HepG2 (cell line): Measurements from ENCODE around the gene MIDN. TPM values are rescaled to one million over a fixed set of nuclear protein-coding genes. Genes with fewer than 3 reads are reported as not detected.

Experiments
- ATAC-seq: fragments of 200-7000 bp; cut with Tn5 transposase; 3 replicates; pipeline ENCODE4 v1.9.1; 2020; ENCODE audit warnings: mild to moderate bottlenecking, moderate library complexity
- BruUV-seq: library from RNA; stranded (reverse); fragments of 400-500 nt; replicated peaks from 2 replicates; lab custom pipeline; 2021; lab: Mats Ljungman, UMichigan
- CTCF ChIA-PET: fragments of 300-600 bp; formaldehyde crosslinking; extraction: SDS; loops from one replicate; lab custom pipeline; 2021; ENCODE audit warnings: low total read pairs, inconsistent platforms, low intra/inter-chr PET ratio; lab: Yijun Ruan, JAX
- POLR2A ChIA-PET: fragments of 350-600 bp; sonication (Branson Sonifier 250); formaldehyde crosslinking; loops from one replicate; lab custom pipeline; 2020; ENCODE audit warnings: antibody characterized with exemption, inconsistent platforms; lab: Yijun Ruan, JAX
- DNase-seq: peaks from one replicate; pipeline ENCODE4 v3.0.0-alpha.2; 2015; ENCODE audit warnings: low spot score
- FAIRE-seq: peaks from 3 replicates; lab custom pipeline; 2011; peaks lifted over from hg19 to GRCh38; lab: Jason Lieb, UNC
- H2AFZ ChIP-seq: one replicate; pipeline ENCODE4 v1.6.1; 2011; ENCODE audit warnings: low read length, inconsistent platforms
- H3K27ac ChIP-seq: fragments of 300-600 bp; 3 replicates; pipeline ENCODE4 v1.8.0; 2011; ENCODE audit warnings: mixed run types, mild to moderate bottlenecking, mixed read lengths, low read length, inconsistent platforms; ENCODE audit not compliant: insufficient read depth; ENCODE audit errors: extremely low read length
- H3K27me3 ChIP-seq, 2 experiments: fragments of 200-600 bp in 1 of 2; 2 replicates in 1 of 2; 3 replicates in 1 of 2; pipeline versions ENCODE4 v1.6.0 to v1.8.0; 2011; ENCODE audit warnings: low read length in 2 of 2, mild to moderate bottlenecking in 2 of 2, moderate library complexity in 2 of 2, inconsistent platforms in 1 of 2; ENCODE audit not compliant: insufficient read depth in 2 of 2, control insufficient read depth in 1 of 2
- H3K36me3 ChIP-seq, 2 experiments: fragments of 200-600 bp in 1 of 2; replicated peaks in 1 of 2; 2 replicates in 1 of 2; 3 replicates in 1 of 2; pipeline versions ENCODE4 v1.5.1 to v1.8.0; 2011; ENCODE audit warnings: low read length in 2 of 2, inconsistent platforms in 1 of 2; ENCODE audit not compliant: insufficient read depth in 2 of 2, control insufficient read depth in 1 of 2
- H3K4me1 ChIP-seq: 2 replicates; pipeline ENCODE4 v1.5.1; 2012; ENCODE audit warnings: low read length, inconsistent platforms; ENCODE audit not compliant: insufficient read depth
- H3K4me2 ChIP-seq: 2 replicates; pipeline ENCODE4 v1.6.0; 2011; ENCODE audit warnings: low read depth, low read length, inconsistent platforms
- H3K4me3 ChIP-seq, 3 experiments: fragments of 200-600 bp in 1 of 3; sonication (generic), shearing (Covaris generic) in 1 of 3; replicated peaks in 1 of 3; 2 replicates each; pipeline ENCODE4 v1.5.1; 2011 to 2016; ENCODE audit warnings: low read length in 3 of 3, inconsistent platforms in 2 of 3, low read depth in 2 of 3, mild to moderate bottlenecking in 2 of 3, control low read depth in 1 of 3, mixed read lengths in 1 of 3; ENCODE audit not compliant: insufficient read depth in 1 of 3
- H3K79me2 ChIP-seq: one replicate; pipeline ENCODE4 v1.6.1; 2011; ENCODE audit warnings: low read length, inconsistent platforms; ENCODE audit not compliant: insufficient read depth
- H3K9ac ChIP-seq: 2 replicates; pipeline ENCODE4 v1.6.0; 2011; ENCODE audit warnings: mild to moderate bottlenecking, low read depth, low read length, inconsistent platforms; ENCODE audit not compliant: insufficient read depth
- H3K9me3 ChIP-seq: 2 replicates; pipeline ENCODE4 v1.5.1; 2012; ENCODE audit warnings: mild to moderate bottlenecking, low read length
- H4K20me1 ChIP-seq: 2 replicates; pipeline ENCODE4 v1.6.0; 2011; ENCODE audit warnings: inconsistent platforms, mild to moderate bottlenecking, low read length, moderate library complexity; ENCODE audit not compliant: insufficient read depth
- AGO2 ChIP-seq: fragments of 200-400 bp; formaldehyde crosslinking; optimal IDR thresholded peaks from 2 replicates; pipeline ENCODE3; 2017; ENCODE audit warnings: mild to moderate bottlenecking, low read depth, low read length, moderate library complexity
- RBFOX2 ChIP-seq: fragments of 200-400 bp; formaldehyde crosslinking; IDR thresholded peaks from 2 replicates; pipeline ENCODE4 v1.6.1; 2017; ENCODE audit warnings: low read depth, mild to moderate bottlenecking, low read length
- TBX2 ChIP-seq: sonication (generic); formaldehyde crosslinking; IDR thresholded peaks from 2 replicates; pipeline ENCODE4 v1.5.0; 2020; ENCODE audit warnings: missing genetic modification reagents, mild to moderate bottlenecking, borderline replicate concordance
- ZBTB1 ChIP-seq: sonication (generic); formaldehyde crosslinking; IDR thresholded peaks from 2 replicates; pipeline ENCODE4 v1.4.0; 2020; ENCODE audit warnings: missing genetic modification reagents, borderline replicate concordance
- WGBS: methylation state at CpG from one replicate; pipeline ENCODE4 v1.1.6; 2017; ENCODE audit warnings: low lambda C conversion rate; 5-methylcytosine and 5-hydroxymethylcytosine counted together
- in situ Hi-C: cut with HindIII; loops from 2 replicates; pipeline ENCODE4 v1.10.0; 2017; ENCODE audit warnings: low pct_unique_long_range_greater_than_20kb; ENCODE audit not compliant: extremely low pct_ligation_motif_present
- intact Hi-C: fragments of 100-400 bp; cut with micrococcal nuclease; formaldehyde crosslinking; loops from one replicate; pipeline ENCODE4 v1.10.0; 2022; ENCODE audit not compliant: unreplicated experiment
- polyA plus RNA-seq, 8 experiments: library from polyadenylated mRNA; depleted of rRNA in 3 of 8; stranded (reverse) in 7 of 8; unstranded in 1 of 8; fragments of >200 nt; fragmentation: Illumina TruSeq in 4 of 8; extraction: Trizol in 4 of 8; gene quantifications; 2 replicates each; pipeline versions ENCODE4 v1.2.1 to v1.2.3, GENCODE V29; 2011 to 2016; ENCODE audit warnings: low read depth in 4 of 8, missing spikeins in 1 of 8, mixed read lengths in 1 of 8; ENCODE audit not compliant: insufficient read depth in 1 of 8
- total RNA-seq, 5 experiments: library from RNA; depleted of rRNA; stranded (reverse); fragments of >200 nt; fragmentation: Illumina TruSeq; extraction: Trizol; gene quantifications; 2 replicates each; pipeline ENCODE4 v1.2.3, GENCODE V29; 2016; ENCODE audit warnings: low read depth in 1 of 5

MIDN gene
- total and polyA plus RNA-seq, 2 of the 13 experiments (the other 11 are each of a cell fraction or from before 2014, with no cell fraction given) = 8.4 to 18.0 TPM

GRCh38 chr19:1214299-1214861, 34.0 kb upstream of the MIDN start:
- BruUV-seq = no TSS peak

GRCh38 chr19:1214862-1215731, 33.3 kb upstream of the MIDN start:
- BruUV-seq = no TSS peak
- H3K4me1 ChIP-seq = peaks cover 42% of the 10 kb centered on the region
- H3K27ac ChIP-seq = no peak overlapping the region
- FAIRE-seq = no peak
- no peaks in the 10 kb centered on the region for H3K9me3 ChIP-seq
- POLR2A ChIA-PET = no interaction called here
- H3K9ac ChIP-seq = no peak overlapping the region
- H2AFZ ChIP-seq = no peak overlapping the region
- TF ChIP-seq ZBTB1 = no peak
- peak; percentile 20 for TF ChIP-seq AGO2
- H3K36me3 ChIP-seq = peaks cover 11 to 29% of the 10 kb centered on the region in 2 experiments; a peak in 4 of 5 replicates
- no peak for ATAC-seq
- no peak for DNase-seq
- intact Hi-C loops = no loop called here
- peaks cover 48% of the 10 kb centered on the region for H4K20me1 ChIP-seq
- in situ Hi-C loops = no loop called here
- H3K4me3 ChIP-seq = no peak overlapping the region
- H3K27me3 ChIP-seq = no peaks in the 10 kb centered on the region
- peaks cover 80% of the 10 kb centered on the region for H3K79me2 ChIP-seq
- no peak overlapping the region for H3K4me2 ChIP-seq
- WGBS = 98% methylated on average over 5 of the region's 26 CpGs
- CTCF ChIA-PET = no interaction called here

More at GRCh38 chr19:1214299-1214861, 34.0 kb upstream of the MIDN start:
- in situ Hi-C loops (no loop called here), intact Hi-C loops (no loop called here)
- H3K9ac ChIP-seq = no peak overlapping the region
- no peak overlapping the region for H2AFZ ChIP-seq
- FAIRE-seq (no peak), DNase-seq (no peak), ATAC-seq (no peak)
- CTCF ChIA-PET = no interaction called here
- TF ChIP-seq RBFOX2 (0 out of 2 replicates have a peak, but pooled peaks have one; percentile 2), TBX2 (CRISPR knock-in tag) (no peak)
- WGBS = 95% methylated on average over 17 of the region's 21 CpGs
- POLR2A ChIA-PET = interaction anchor here (0.6 to 0.7 kb wide), 2 partner anchors 18 to 189 kb away, joined by 3 read pairs; no protein-coding TSS in a partner anchor
- peaks cover 48% of the 10 kb centered on the region for H3K4me1 ChIP-seq
- H3K4me2 ChIP-seq = no peak overlapping the region
- no peak overlapping the region for H3K4me3 ChIP-seq
- no peaks in the 10 kb centered on the region for H3K9me3 ChIP-seq
- no peak overlapping the region for H3K27ac ChIP-seq
- peaks cover 14 to 34% of the 10 kb centered on the region in 2 experiments; a peak in 4 of 5 replicates for H3K36me3 ChIP-seq
- peaks cover 54% of the 10 kb centered on the region for H4K20me1 ChIP-seq
- H3K79me2 ChIP-seq = peaks cover 87% of the 10 kb centered on the region
- H3K27me3 ChIP-seq = no peaks in the 10 kb centered on the region
